Nephron (organoid): ENCODE results near the gene CENPP.

Experiments
- H3K27ac Mint-ChIP-seq, 3 experiments: 2 replicates each; pipeline ENCODE4 v1.8.0; 2020; ENCODE audit warnings: mixed read lengths in 3 of 3, mild to moderate bottlenecking in 2 of 3, moderate library complexity in 1 of 3
- H3K27me3 Mint-ChIP-seq: 2 replicates; pipeline ENCODE4 v1.8.0; 2021; ENCODE audit warnings: low read depth, mild to moderate bottlenecking, moderate library complexity, mixed read lengths
- H3K36me3 Mint-ChIP-seq: 2 replicates; pipeline ENCODE4 v1.8.0; 2020; ENCODE audit warnings: low read depth, mixed read lengths
- H3K4me1 Mint-ChIP-seq: 2 replicates; pipeline ENCODE4 v1.8.0; 2020; ENCODE audit warnings: mixed read lengths
- H3K4me3 Mint-ChIP-seq, 3 experiments: 2 replicates each; pipeline ENCODE4 v1.8.0; 2020; ENCODE audit warnings: mild to moderate bottlenecking in 3 of 3, mixed read lengths in 3 of 3, moderate library complexity in 2 of 3
- H3K9me3 Mint-ChIP-seq: 2 replicates; pipeline ENCODE4 v1.8.0; 2020; ENCODE audit warnings: mixed read lengths
- TF ChIP-seq, protein P1 (sequence below), 3 experiments: fragments of 200-600 bp; sonication (generic); IDR thresholded peaks; one replicate each; pipeline ENCODE4 v1.5.0; 2021; ENCODE audit warnings: antibody characterized with exemption in 3 of 3; ENCODE audit not compliant: unreplicated experiment in 3 of 3

Gene CENPP

DNA sequence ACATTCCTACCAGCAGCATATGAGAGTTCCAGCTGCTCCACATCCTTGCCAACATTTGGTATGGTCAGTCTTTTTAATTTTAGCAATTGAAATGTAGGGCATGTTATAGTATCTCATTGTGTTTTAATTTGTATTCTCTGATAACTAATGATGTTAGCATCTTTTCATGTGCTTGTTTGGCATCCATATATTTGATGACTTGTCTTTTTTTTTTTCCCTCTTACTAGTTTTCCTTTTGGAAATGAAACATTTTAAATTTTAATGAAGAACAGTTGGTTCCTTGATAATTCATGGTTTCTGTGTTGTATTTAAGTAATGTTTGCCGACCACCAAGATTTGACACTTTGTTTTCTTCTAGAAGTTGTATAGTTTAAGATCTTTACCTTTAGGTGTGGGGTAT lies 69.9 kb downstream of the CENPP start:
- H3K4me1 Mint-ChIP-seq, result peaks cover 4% of the 10 kb centered on the region
- H3K27ac Mint-ChIP-seq, result no peak overlapping the region
- TF ChIP-seq, protein P1, sequence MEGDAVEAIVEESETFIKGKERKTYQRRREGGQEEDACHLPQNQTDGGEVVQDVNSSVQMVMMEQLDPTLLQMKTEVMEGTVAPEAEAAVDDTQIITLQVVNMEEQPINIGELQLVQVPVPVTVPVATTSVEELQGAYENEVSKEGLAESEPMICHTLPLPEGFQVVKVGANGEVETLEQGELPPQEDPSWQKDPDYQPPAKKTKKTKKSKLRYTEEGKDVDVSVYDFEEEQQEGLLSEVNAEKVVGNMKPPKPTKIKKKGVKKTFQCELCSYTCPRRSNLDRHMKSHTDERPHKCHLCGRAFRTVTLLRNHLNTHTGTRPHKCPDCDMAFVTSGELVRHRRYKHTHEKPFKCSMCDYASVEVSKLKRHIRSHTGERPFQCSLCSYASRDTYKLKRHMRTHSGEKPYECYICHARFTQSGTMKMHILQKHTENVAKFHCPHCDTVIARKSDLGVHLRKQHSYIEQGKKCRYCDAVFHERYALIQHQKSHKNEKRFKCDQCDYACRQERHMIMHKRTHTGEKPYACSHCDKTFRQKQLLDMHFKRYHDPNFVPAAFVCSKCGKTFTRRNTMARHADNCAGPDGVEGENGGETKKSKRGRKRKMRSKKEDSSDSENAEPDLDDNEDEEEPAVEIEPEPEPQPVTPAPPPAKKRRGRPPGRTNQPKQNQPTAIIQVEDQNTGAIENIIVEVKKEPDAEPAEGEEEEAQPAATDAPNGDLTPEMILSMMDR (IDR thresholded peaks at IDR 0.05; ENCODE audit: unreplicated experiment in 3 of 3), result no peak
- H3K4me3 Mint-ChIP-seq, result no peak overlapping the region
- H3K9me3 Mint-ChIP-seq, result peaks cover 9% of the 10 kb centered on the region
- H3K27me3 Mint-ChIP-seq, result no peaks in the 10 kb centered on the region
- H3K36me3 Mint-ChIP-seq, result peaks cover 36% of the 10 kb centered on the region

DNA sequence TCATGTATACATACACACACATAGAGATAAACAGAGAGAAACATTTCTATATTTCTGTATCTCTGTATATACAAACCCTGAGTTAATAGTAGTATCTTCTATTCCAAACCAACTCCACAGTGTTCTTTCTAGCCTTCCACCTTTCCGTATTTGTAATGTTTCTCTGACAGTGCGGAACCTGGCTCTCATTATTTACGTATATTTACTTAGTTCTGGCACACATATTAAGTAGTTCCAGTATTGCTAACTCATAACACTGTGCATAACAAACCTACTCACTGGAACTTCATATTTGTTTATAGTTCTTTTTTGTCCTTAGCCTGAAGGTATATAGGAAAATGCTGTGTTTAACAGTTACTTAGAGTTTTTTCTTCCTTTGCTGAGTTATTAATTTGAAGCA lies 72.1 kb downstream of the CENPP start:
- no peaks in the 10 kb centered on the region for H3K27me3 Mint-ChIP-seq
- no peak overlapping the region for H3K4me3 Mint-ChIP-seq
- TF ChIP-seq, protein P1 (IDR thresholded peaks at IDR 0.05; ENCODE audit: unreplicated experiment in 3 of 3), result no peak
- peaks cover 12% of the 10 kb centered on the region for H3K9me3 Mint-ChIP-seq
- H3K36me3 Mint-ChIP-seq, result peaks cover 41% of the 10 kb centered on the region
- H3K27ac Mint-ChIP-seq, result no peak overlapping the region
- H3K4me1 Mint-ChIP-seq, result peaks cover 10% of the 10 kb centered on the region

DNA sequence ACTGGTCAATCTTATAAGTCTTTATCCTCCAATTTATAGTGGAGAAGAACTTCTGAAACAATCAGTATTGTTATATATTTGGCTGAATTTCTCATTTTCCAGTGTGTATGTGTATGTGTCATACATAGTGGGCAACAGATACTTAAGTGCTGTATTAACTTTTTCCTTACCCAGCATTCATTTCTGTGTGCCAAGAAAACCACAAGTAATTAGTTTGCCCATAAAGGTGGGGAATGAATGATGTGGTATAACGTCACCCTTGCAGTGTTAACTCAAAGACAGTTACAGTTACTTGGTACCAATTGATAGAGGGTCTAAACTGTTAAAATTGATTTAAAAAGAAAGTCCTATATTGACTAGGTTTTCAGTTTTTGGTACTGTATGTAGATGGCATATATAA lies 76.6 kb downstream of the CENPP start:
- peak overlapping the region; percentile 58 to 89 (median 86) for H3K4me3 Mint-ChIP-seq
- H3K9me3 Mint-ChIP-seq, result peaks cover 12% of the 10 kb centered on the region
- H3K27me3 Mint-ChIP-seq, result no peaks in the 10 kb centered on the region
- H3K36me3 Mint-ChIP-seq, result peaks cover 27% of the 10 kb centered on the region
- H3K4me1 Mint-ChIP-seq, result peaks cover 26% of the 10 kb centered on the region
- TF ChIP-seq, protein P1 (IDR thresholded peaks at IDR 0.05; ENCODE audit: unreplicated experiment in 3 of 3), result no peak
- peak overlapping the region; percentile 84 to 95 (median 89) for H3K27ac Mint-ChIP-seq

DNA sequence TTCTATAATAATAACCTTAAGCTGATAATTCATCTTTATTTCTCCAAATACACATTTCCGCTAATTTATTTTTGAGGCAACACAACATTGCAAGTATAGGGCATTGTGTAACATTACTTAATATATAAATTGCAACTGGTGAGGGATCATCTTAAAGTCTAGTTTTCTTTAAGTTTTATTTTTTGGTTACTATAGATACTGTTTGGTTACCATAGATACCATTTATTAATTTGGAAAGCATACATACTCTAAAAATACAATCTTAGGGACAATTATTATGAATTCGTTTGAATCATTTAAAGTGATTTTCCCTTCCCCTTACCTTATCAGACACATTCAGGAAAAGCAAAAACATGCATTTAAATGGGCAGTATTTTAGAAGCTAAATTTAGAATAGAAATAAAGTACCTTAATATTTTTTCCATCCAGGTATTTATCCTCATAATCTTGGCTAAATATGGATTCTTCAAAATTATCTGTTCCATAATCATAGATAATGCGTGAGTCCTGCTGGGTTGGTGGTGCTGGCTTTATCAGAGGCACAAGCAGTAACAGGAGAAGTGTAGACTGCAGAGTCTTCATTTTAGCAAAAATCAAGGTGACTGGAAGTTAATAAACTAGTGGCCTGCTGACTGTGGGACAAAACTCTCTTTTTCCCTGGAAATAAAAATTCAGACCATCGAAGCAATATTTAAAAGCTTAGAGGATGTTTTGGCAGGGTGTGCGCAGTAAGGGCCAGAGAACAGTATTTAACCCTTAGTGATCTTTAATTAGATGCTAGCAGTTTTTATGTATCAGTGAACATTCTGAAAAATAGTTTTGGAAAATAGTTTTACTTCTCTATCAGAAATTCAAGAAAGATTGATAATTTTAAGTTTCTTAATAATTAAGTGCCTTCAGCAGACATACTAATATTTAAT lies 77.3 kb downstream of the CENPP start:
- Mint-ChIP-seq H3K9me3 (peaks cover 8% of the 10 kb centered on the region), H3K4me3 (peak overlapping the region; percentile 73 to 89 (median 86)), H3K27ac (peak overlapping the region; percentile 84 to 95 (median 89)), H3K36me3 (peaks cover 20% of the 10 kb centered on the region), H3K4me1 (peaks cover 27% of the 10 kb centered on the region), H3K27me3 (no peaks in the 10 kb centered on the region)
- TF ChIP-seq, protein P1 (IDR thresholded peaks at IDR 0.05; ENCODE audit: unreplicated experiment in 3 of 3), result no peak

DNA sequence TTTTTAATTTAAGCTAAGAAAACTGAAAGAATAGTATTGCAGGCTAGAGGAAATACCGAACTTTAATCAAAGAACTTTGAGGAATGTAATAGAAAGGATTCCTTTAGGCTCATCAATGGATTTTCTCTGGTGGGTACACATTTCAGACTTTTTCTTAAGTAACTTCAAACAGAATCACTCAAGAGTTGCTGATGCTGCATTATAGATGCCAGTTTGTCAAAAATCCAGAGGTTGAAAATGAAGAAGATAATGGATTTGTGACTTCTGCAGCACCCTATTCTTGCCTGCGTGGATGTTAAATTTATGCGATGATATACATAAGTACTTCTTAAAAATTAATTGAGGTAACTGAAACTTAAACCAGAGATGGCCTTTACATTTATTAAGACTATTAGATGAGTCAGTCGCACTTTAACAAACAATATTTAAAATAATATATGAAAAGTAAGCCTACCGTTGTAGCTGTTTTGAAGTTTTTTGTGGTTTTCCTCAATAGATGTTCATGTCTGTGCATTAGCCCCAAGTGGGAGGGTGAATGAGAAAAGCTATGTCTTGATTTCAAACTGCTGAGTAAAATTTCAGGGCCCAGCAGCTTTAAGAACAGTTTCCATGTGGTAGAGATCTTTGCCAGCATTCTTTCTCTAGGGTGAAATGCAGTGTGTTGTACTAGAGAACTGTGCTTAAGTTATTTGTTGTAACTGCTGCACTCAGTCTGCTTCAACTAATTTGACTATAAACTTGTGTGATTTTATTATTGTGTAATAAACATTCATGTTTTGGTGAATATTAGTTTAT lies 78.5 kb downstream of the CENPP start, which contains the start of gene OGN:
TSS of gene OGN (minus strand) at position 537 of the 795 bp plus-strand sequence. CDS start 1,171 bp downstream, outside the sequence.
- H3K4me1 Mint-ChIP-seq, result peaks cover 38% of the 10 kb centered on the region
- peak within 1 kb of the TSS; percentile 73 to 89 (median 86) for H3K4me3 Mint-ChIP-seq
- peaks cover 3% of the 10 kb centered on the region for H3K9me3 Mint-ChIP-seq
- TF ChIP-seq, protein P1 (IDR thresholded peaks at IDR 0.05; ENCODE audit: unreplicated experiment in 3 of 3), result no peak
- no peaks in the 10 kb centered on the region for H3K27me3 Mint-ChIP-seq
- H3K36me3 Mint-ChIP-seq, result peaks cover 10% of the 10 kb centered on the region
- peak within 1 kb of the TSS; percentile 94 to 95 (median 95) for H3K27ac Mint-ChIP-seq
